Midbrain (tissue), 1 donor: Measurements from ENCODE around the gene C19orf47.
A peak's percentile ranks its signal among the peaks of the same experiment; 100 is the strongest.

ENCODE experiments used
- DNase-seq: peaks from one replicate; lab custom pipeline; 2025; lab: John Stamatoyannopoulos, UW

Gene C19orf47

GRCh38 chr19:40348125-40348913 lies at the start of gene C19orf47, which contains the start of gene PLD3:
Gene C19orf47, minus strand, starts transcription at chr19:40348397. Its CDS starts 6,540 bp downstream, at chr19:40341857.
Gene PLD3, plus strand, starts transcription at chr19:40348695. Its CDS starts 17,789 bp downstream, at chr19:40366484.
- DNase-seq = peak; percentile 100

GRCh38 chr19:40397568-40397906 lies 49.3 kb upstream of the C19orf47 start:
- no peak for DNase-seq

- no peak for DNase-seq
These were observed 48.8 kb upstream of the C19orf47 start for GRCh38 chr19:40396886-40397567.

- no peak for DNase-seq
These were observed 47.8 kb upstream of the C19orf47 start for GRCh38 chr19:40395956-40396355.

- DNase-seq = no peak
These were observed 46.6 kb upstream of the C19orf47 start for GRCh38 chr19:40394816-40395210.

- no peak for DNase-seq
These were observed 46.0 kb upstream of the C19orf47 start for GRCh38 chr19:40393894-40394815.

- no peak for DNase-seq
These were observed 44.8 kb upstream of the C19orf47 start for GRCh38 chr19:40392894-40393517.

GRCh38 chr19:40392123-40392522 lies 43.9 kb upstream of the C19orf47 start:
- DNase-seq = no peak

GRCh38 chr19:40390084-40390742 lies 42.0 kb upstream of the C19orf47 start, which contains the start of gene HIPK4:
Gene HIPK4, minus strand, starts transcription at chr19:40390181. Its CDS starts 279 bp downstream, at chr19:40389902.
- DNase-seq = no peak

- no peak for DNase-seq
These were observed 41.3 kb upstream of the C19orf47 start for GRCh38 chr19:40389404-40390083.

- DNase-seq = no peak
These were observed 40.3 kb upstream of the C19orf47 start for GRCh38 chr19:40388481-40388880.

GRCh38 chr19:40387155-40387554 lies 39.0 kb upstream of the C19orf47 start:
- no peak for DNase-seq

- no peak for DNase-seq
These were observed 35.6 kb upstream of the C19orf47 start for GRCh38 chr19:40383668-40384248.

GRCh38 chr19:40381321-40381720 lies 33.1 kb upstream of the C19orf47 start:
- no peak for DNase-seq

- no peak for DNase-seq
These were observed 32.2 kb upstream of the C19orf47 start for GRCh38 chr19:40380199-40381037.

GRCh38 chr19:40379446-40380198 lies 31.4 kb upstream of the C19orf47 start:
- no peak for DNase-seq

- DNase-seq = no peak
These were observed 30.3 kb upstream of the C19orf47 start for GRCh38 chr19:40378509-40378908.

GRCh38 chr19:40377876-40378385 lies 29.7 kb upstream of the C19orf47 start:
- no peak for DNase-seq
